CD4-positive, alpha-beta T cell treated with Interleukin-15 for 4 hours (primary cell): ENCODE results near the gene KMT2B.
"Not testable (repeated sequence)": the region's sequence is repeated elsewhere in the genome, so short reads cannot be mapped to it uniquely, and the experiment has no call there.

Source experiments
- DNase-seq: peaks from one replicate; pipeline ENCODE4 v3.0.0-alpha.2; 2020; ENCODE audit warnings: low spot score

The KMT2B gene

GRCh38 chr19:35710784-35711723 lies 6.7 kb upstream of the KMT2B start:
- DNase-seq: peak; percentile 70

DNA sequence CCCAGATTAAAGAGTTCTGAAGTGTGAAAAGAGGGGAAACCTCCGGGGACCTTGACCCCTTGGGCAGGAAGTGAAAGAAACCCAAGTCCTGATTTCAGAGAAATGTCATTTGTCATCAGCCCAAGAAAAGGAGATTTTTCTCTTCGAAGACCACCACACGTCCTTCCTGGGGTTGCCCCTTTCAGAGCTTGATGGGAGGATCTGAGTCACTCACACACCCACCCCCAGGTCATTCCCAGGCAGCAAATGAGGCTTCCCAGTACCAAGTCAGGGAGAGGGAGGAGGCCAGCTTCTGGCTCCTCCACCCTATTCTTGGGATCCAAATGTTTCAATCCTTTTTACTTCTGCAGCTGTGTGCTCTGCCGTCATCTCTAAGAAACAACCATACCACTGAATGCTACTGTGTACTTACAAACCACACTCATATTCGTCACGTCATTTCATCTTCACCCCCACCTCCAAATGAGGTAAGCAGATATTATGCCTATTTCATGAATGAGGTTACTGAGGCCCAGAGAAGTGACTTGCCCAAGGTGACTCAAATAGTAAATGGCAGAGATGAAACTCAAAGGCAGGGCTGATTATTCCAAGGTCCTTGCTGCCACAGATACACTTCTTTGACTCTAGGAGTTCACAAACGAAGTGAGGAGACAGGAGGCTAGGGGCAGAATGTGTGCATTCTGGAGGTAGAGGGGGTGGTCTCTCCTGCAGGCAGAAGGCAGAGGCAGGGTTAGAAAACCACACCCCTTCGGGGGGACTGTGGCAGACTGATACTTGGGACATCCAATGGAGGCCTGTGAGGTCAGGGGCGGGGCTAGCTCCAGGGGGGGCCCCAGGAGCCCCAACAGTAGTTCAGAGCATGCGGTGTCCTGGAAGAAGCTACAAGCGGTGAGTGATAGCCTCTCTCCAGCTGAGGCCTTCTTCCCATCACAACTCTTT lies 5.0 kb upstream of the KMT2B start:
- peak; percentile 71 for DNase-seq

DNA sequence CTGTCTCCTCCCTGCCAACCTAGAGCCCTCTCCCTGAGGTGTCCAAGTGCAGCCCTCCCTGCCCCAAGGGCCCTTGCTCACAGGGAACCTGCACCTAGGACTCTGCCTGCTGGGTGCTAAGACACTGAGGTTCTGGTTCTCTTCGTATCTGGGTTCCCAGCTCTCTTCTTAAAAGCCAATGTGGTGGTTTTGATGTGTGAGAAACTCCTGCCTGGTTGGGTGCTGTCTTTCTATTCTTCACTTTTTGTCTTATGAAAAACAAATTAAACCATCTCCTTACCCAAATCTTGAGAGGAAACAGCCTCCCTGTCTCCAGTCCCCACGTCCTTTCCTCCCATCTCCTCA lies 4.3 kb upstream of the KMT2B start:
- DNase-seq: no peak

GRCh38 chr19:35713904-35714495 lies 3.8 kb upstream of the KMT2B start:
- no peak for DNase-seq

DNA sequence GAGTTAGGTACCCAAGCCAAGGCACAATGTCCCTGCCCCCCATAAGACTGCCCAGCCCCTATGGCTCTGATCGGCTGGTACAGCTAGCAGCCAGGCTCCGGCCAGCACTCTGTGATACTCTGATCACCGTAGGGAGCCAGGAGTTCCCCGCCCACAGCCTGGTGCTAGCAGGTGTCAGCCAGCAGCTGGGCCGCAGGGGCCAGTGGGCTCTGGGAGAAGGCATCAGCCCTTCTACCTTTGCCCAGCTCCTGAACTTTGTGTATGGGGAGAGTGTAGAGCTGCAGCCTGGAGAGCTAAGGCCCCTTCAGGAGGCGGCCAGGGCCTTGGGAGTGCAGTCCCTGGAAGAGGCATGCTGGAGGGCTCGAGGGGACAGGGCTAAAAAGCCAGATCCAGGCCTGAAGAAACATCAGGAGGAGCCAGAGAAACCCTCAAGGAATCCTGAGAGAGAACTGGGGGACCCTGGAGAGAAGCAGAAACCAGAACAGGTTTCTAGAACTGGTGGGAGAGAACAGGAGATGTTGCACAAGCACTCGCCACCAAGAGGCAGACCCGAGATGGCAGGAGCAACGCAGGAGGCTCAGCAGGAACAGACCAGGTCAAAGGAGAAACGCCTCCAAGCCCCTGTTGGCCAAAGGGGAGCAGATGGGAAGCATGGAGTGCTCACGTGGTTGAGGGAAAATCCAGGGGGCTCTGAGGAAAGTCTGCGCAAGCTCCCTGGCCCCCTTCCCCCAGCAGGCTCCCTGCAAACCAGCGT lies 3.0 kb upstream of the KMT2B start:
- DNase-seq: no peak

GRCh38 chr19:35715355-35715809 lies 2.4 kb upstream of the KMT2B start:
- no peak for DNase-seq

DNA sequence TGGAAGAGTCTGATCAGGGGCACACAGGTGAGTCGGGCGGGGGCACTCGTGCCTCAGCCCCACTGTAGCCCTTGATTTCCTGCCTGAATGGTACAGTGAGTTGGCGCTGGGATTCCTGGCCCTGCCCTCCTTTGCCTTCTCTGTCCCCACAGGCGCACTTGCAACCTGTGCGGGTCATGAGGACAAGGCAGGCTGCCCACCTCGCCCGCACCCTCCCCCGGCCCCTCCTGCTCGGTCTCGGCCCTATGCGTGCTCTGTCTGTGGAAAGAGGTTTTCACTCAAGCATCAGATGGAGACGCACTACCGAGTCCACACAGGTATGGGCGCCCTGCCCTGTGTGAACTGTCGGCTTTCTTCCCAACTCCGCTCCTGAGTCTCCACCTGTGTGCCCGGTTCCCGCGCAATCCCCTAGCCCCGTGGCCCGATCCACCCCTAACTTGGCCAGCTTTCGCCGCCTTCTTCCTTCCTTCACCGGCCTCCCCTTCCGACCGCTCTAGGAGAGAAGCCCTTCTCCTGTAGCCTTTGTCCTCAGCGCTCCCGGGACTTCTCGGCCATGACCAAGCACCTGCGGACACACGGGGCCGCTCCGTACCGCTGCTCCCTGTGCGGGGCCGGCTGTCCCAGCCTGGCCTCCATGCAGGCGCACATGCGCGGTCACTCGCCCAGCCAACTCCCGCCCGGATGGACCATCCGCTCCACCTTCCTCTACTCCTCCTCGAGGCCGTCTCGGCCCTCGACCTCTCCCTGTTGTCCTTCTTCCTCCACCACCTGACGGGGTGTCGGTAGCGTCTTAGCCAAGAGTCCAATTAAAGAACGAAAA lies 1.6 kb upstream of the KMT2B start:
- DNase-seq: no peak

- peak; percentile 98 for DNase-seq
These were observed 770 bp upstream of the KMT2B start for GRCh38 chr19:35716801-35717664.

DNA sequence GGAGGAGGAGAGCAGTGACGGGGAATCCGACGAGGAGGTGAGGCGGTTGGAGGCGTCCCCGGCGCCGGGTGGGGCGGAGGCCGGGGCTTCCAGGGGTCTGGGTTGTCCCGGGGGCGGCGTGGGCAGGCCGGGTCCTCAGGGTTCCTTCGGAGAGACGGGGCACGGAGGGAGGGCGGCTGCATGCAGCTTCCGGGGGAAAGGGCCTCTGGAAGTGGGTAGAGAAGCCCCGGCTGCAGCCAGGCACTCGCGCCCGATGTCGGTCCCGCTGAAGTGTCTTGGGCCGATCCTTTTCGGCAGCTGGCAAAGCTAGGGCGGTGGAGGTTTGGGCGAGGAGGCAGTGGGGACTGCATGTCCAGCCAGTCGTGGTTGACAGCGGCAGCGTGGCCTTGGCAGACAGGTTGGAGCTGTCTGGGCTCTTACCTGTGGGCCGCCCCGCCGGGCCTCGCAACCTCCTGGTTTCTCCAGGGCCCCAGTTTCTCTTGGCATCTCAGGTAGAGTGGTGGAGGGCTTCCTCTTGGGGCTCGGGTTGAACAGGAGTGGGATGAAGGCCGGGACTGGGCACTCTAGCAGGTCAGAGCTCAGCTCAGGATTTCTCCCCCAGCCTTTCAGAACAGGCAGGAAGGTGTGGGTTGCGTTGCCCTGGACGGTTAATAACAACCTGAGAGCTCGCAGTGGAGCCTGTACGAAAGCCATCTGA lies 690 bp downstream of the KMT2B start:
- no peak for DNase-seq

DNA sequence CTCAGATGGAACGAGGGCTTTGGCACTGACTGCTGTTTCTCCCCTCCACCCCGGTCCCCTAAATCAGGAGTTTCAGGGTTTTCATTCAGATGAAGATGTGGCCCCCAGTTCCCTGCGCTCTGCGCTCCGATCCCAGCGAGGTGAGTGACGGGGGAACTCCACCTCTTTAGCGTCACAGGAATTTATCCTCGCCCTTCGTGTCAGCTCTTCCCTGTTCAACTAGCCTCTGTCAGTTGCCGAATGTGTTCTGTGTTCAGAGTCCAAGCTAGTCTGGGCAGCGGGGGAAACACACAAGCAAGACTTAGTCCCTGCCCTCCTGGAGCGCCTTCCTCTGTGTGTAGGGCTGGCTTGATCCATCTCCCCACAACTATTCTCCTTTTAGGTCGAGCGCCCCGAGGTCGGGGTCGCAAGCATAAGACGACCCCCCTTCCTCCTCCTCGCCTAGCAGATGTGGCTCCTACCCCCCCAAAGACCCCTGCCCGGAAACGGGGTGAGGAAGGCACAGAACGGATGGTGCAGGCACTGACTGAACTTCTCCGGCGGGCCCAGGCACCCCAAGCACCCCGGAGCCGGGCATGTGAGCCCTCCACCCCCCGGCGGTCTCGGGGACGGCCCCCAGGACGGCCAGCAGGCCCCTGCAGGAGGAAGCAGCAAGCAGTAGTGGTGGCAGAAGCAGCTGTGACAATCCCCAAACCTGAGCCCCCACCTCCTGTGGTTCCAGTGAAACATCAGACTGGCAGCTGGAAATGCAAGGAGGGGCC lies 1.8 kb downstream of the KMT2B start:
- no peak for DNase-seq

DNA sequence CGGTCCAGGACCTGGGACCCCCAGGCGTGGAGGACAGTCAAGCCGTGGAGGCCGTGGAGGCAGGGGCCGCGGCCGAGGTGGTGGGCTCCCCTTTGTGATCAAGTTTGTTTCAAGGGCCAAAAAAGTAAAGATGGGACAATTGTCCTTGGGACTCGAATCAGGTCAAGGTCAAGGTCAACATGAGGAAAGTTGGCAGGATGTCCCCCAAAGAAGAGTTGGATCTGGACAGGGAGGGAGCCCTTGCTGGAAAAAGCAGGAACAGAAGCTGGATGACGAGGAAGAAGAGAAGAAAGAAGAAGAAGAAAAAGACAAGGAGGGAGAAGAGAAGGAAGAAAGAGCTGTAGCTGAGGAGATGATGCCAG lies 2.3 kb downstream of the KMT2B start:
- DNase-seq: no peak

GRCh38 chr19:35720648-35721047 lies 2.8 kb downstream of the KMT2B start:
- DNase-seq: no peak

DNA sequence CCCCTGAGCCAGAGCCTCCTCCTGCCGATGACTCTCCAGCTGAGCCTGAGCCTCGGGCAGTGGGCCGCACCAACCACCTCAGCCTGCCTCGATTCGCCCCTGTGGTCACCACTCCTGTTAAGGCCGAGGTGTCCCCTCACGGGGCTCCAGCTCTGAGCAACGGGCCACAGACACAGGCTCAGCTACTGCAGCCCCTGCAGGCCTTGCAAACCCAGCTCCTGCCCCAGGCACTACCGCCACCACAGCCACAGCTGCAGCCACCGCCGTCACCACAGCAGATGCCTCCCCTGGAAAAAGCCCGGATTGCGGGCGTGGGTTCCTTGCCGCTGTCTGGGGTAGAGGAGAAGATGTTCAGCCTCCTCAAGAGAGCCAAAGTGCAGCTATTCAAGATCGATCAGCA lies 3.6 kb downstream of the KMT2B start:
- DNase-seq: no peak

GRCh38 chr19:35722461-35722860 lies 4.7 kb downstream of the KMT2B start:
- DNase-seq: no peak

- no peak for DNase-seq
These were observed 5.1 kb downstream of the KMT2B start for GRCh38 chr19:35722897-35723296.

DNA sequence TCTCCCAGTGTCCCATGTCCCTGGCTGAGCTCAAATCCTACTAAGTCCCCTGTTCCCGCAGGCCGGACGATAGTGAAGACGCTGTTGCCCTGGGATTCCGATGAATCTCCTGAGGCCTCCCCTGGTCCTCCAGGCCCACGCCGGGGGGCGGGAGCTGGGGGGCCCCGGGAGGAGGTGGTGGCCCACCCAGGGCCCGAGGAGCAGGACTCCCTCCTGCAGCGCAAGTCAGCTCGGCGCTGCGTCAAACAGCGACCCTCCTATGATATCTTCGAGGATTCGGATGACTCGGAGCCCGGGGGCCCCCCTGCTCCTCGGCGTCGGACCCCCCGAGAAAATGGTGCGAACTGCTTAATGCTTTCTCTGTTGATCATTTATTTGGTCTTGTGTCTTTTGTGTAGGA lies 5.9 kb downstream of the KMT2B start:
- DNase-seq: no peak

GRCh38 chr19:35724132-35724531 lies 6.3 kb downstream of the KMT2B start:
- DNase-seq: not testable (repeated sequence)

DNA sequence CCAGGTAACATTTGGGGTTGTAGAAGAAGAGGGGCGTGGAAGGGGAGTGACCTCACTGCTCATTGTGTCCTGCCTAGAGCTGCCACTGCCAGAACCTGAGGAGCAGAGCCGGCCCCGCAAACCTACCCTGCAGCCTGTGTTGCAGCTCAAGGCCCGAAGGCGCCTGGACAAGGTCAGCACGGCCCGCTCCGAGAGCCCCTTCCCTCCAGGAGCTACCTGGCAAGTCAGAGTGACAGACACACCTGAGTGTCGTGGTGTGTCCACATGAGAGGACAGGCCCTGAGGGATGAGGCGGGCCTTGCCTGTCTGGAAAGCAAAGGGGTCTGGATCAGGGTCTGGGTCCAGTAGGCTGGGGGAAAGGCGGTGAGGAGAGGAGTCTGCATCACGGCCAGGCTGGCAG lies 6.8 kb downstream of the KMT2B start:
- DNase-seq: no peak
